Liver (tissue), 9 donors: Measurements from ENCODE around the gene SPDYE4. TPM values are rescaled to one million over a fixed set of nuclear protein-coding genes. Genes with fewer than 3 reads are reported as not detected.

ENCODE experiments used
- DNase-seq: peaks from one replicate; pipeline ENCODE4 v3.0.0-alpha.2; 2017; ENCODE audit warnings: low spot score
- H3K27ac ChIP-seq, 2 donors: one replicate each; pipeline ENCODE4 v1.7.0; 2013; ENCODE audit warnings: inconsistent platforms in 2 of 2, low read length in 2 of 2, control low read depth in 1 of 2, low read depth in 1 of 2, mild to moderate bottlenecking in 1 of 2
- H3K27me3 ChIP-seq, 4 donors: one replicate each; pipeline versions ENCODE4 v1.6.1 to v1.7.0; 2013; ENCODE audit warnings: low read length in 3 of 4, inconsistent platforms in 1 of 4, mild to moderate bottlenecking in 1 of 4, moderate library complexity in 1 of 4; ENCODE audit not compliant: control insufficient read depth in 4 of 4, insufficient read depth in 4 of 4
- H3K36me3 ChIP-seq, 4 donors: one replicate each; pipeline versions ENCODE4 v1.6.1 to v1.7.0; 2013; ENCODE audit warnings: low read length in 3 of 4, mild to moderate bottlenecking in 3 of 4, low read depth in 1 of 4, moderate library complexity in 1 of 4; ENCODE audit not compliant: control insufficient read depth in 4 of 4, insufficient read depth in 3 of 4
- H3K4me1 ChIP-seq, 4 donors: one replicate each; pipeline versions ENCODE4 v1.6.1 to v1.7.0; 2013; ENCODE audit warnings: low read length in 3 of 4, mild to moderate bottlenecking in 3 of 4, moderate library complexity in 1 of 4; ENCODE audit not compliant: control insufficient read depth in 4 of 4, insufficient read depth in 4 of 4
- H3K4me3 ChIP-seq, 3 donors: one replicate each; pipeline versions ENCODE4 v1.6.1 to v1.7.0; 2013; ENCODE audit warnings: low read length in 3 of 3, control low read depth in 1 of 3, low read depth in 1 of 3, mild to moderate bottlenecking in 1 of 3
- H3K9ac ChIP-seq, 2 donors: one replicate each; pipeline ENCODE4 v1.7.0; 2013; ENCODE audit warnings: low read length in 2 of 2, mild to moderate bottlenecking in 2 of 2, moderate library complexity in 2 of 2, control low read depth in 1 of 2, low read depth in 1 of 2
- H3K9me3 ChIP-seq, 4 donors: one replicate each; pipeline versions ENCODE4 v1.6.1 to v1.7.0; 2013; ENCODE audit warnings: low read length in 3 of 4; ENCODE audit not compliant: control insufficient read depth in 4 of 4
- ATF3 ChIP-seq: IDR thresholded peaks from 2 replicates; pipeline ENCODE4 v1.6.1; 2016; ENCODE audit warnings: antibody characterized with exemption
- CTCF ChIP-seq: fragments of 150-350 bp; IDR thresholded peaks from 2 replicates; pipeline ENCODE4 v1.5.1; 2017; ENCODE audit warnings: improper control_type of control experiment, low read depth, low read length; ENCODE audit not compliant: missing input control
- EGR1 ChIP-seq, 2 donors: IDR thresholded peaks; 2 replicates each; pipeline ENCODE4 v1.6.1; 2016 to 2018; ENCODE audit warnings: antibody characterized with exemption in 2 of 2, low read depth in 2 of 2
- FOXA1 ChIP-seq: IDR thresholded peaks from 2 replicates; pipeline ENCODE4 v1.6.1; 2016; ENCODE audit warnings: antibody characterized with exemption
- FOXA2 ChIP-seq: IDR thresholded peaks from 2 replicates; pipeline ENCODE4 v1.6.1; 2016; ENCODE audit warnings: antibody characterized with exemption
- GABPA ChIP-seq, 2 donors: IDR thresholded peaks in 1 of 2; conservative IDR thresholded peaks in 1 of 2; 2 replicates each; pipeline ENCODE4 v1.6.1; 2016; ENCODE audit warnings: antibody characterized with exemption in 2 of 2, mild to moderate bottlenecking in 1 of 2, moderate library complexity in 1 of 2
- HNF4A ChIP-seq, 2 donors: conservative IDR thresholded peaks; 2 replicates each; pipeline ENCODE4 v1.6.1; 2016; ENCODE audit warnings: antibody characterized with exemption in 2 of 2, mild to moderate bottlenecking in 2 of 2
- HNF4G ChIP-seq: IDR thresholded peaks from 2 replicates; pipeline ENCODE4 v1.6.1; 2016; ENCODE audit warnings: antibody characterized with exemption
- JUND ChIP-seq, 2 donors: IDR thresholded peaks; 2 replicates each; pipeline ENCODE4 v1.6.1; 2016; ENCODE audit warnings: antibody characterized with exemption in 2 of 2
- MAX ChIP-seq: IDR thresholded peaks from 2 replicates; pipeline ENCODE4 v1.6.1; 2016; ENCODE audit warnings: antibody characterized with exemption
- RAD21 ChIP-seq, 2 donors: IDR thresholded peaks; 2 replicates each; pipeline ENCODE4 v1.6.1; 2016; ENCODE audit warnings: antibody characterized with exemption in 2 of 2, mild to moderate bottlenecking in 2 of 2
- REST ChIP-seq: IDR thresholded peaks from 2 replicates; pipeline ENCODE4 v1.6.1; 2016; ENCODE audit warnings: antibody characterized with exemption, mild to moderate bottlenecking
- RXRA ChIP-seq, 2 donors: IDR thresholded peaks; 2 replicates each; pipeline ENCODE4 v1.6.1; 2017 to 2018; ENCODE audit warnings: antibody characterized with exemption in 2 of 2, mild to moderate bottlenecking in 1 of 2
- TAF1 ChIP-seq: conservative IDR thresholded peaks from 2 replicates; pipeline ENCODE4 v1.6.1; 2016; ENCODE audit warnings: antibody characterized with exemption, mild to moderate bottlenecking
- YY1 ChIP-seq: IDR thresholded peaks from 2 replicates; pipeline ENCODE4 v1.6.1; 2016; ENCODE audit warnings: antibody characterized with exemption, mild to moderate bottlenecking
- ZBTB33 ChIP-seq: IDR thresholded peaks from 2 replicates; pipeline ENCODE4 v1.6.1; 2016; ENCODE audit warnings: antibody characterized with exemption
- WGBS: extraction: QIAGEN DNeasy Blood & Tissue Kit; methylation state at CpG from one replicate; pipeline ENCODE4 v1.1.7; 2013; 5-methylcytosine and 5-hydroxymethylcytosine counted together
- polyA plus RNA-seq, 2 donors: library from polyadenylated mRNA; stranded (reverse) in 1 of 2; unstranded in 1 of 2; fragments of 200-250 nt in 1 of 2; fragments of >200 nt in 1 of 2; fragmentation: Nextera tagmentation in 1 of 2; extraction: Ambion mirVana in 1 of 2; gene quantifications; one replicate each; pipeline versions ENCODE4 v1.2.1 to v1.2.3, GENCODE V29; 2013 to 2015
- total RNA-seq, 2 donors: library from RNA; depleted of rRNA; stranded (reverse); fragments of >200 nt; gene quantifications; one replicate each; pipeline ENCODE4 v1.2.3, GENCODE V29; 2014
- donor health status: healthy.
- donor health status: healthy.
- donor health status: healthy.
- donor health status: healthy.
- donor health status: healthy.

SPDYE4 gene
- total and polyA plus RNA-seq, 4 donors: not detected

GRCh38 chr17:8800656-8801055, 42.3 kb upstream of the SPDYE4 start:
- Histone ChIP-seq H3K9me3 (no peaks in the 10 kb centered on the region), H3K4me3 (no peak overlapping the region), H3K4me1 (peaks cover 0 to 4% (median 2%) of the 10 kb centered on the region in 4 donors), H3K27ac (no peak overlapping the region), H3K9ac (no peak overlapping the region), H3K27me3 (peaks cover 0 to 4% (median 0%) of the 10 kb centered on the region in 4 donors), H3K36me3 (no peaks in the 10 kb centered on the region)
- WGBS: 77% methylated on average over 2 of the region's 2 CpGs
- no peak for DNase-seq
- TF ChIP-seq FOXA2 (no peak), HNF4G (no peak), HNF4A (conservative IDR thresholded peaks at IDR 0.05) (no peak), RXRA (IDR thresholded peaks at IDR 0.05) (no peak), EGR1 (IDR thresholded peaks at IDR 0.05; ENCODE audit: low read depth in 2 of 2) (no peak), MAX (no peak), ATF3 (no peak), JUND (IDR thresholded peaks at IDR 0.05) (no peak), FOXA1 (no peak), CTCF (no peak), GABPA (IDR thresholded peaks at IDR 0.05 in 1 of 2, conservative IDR thresholded peaks at IDR 0.05 in 1 of 2) (no peak), ZBTB33 (no peak), REST (no peak), RAD21 (IDR thresholded peaks at IDR 0.05) (no peak), YY1 (no peak)

GRCh38 chr17:8799570-8800212, 41.3 kb upstream of the SPDYE4 start:
- H3K9ac ChIP-seq: no peak overlapping the region
- peaks cover 0 to 4% (median 0%) of the 10 kb centered on the region in 4 donors for H3K27me3 ChIP-seq
- WGBS: 57% methylated on average over 15 of the region's 15 CpGs
- no peaks in the 10 kb centered on the region for H3K9me3 ChIP-seq
- no peak overlapping the region for H3K27ac ChIP-seq
- H3K36me3 ChIP-seq: no peaks in the 10 kb centered on the region
- peak overlapping the region in 1 of 3 donors; percentile 1 for H3K4me3 ChIP-seq
- H3K4me1 ChIP-seq: peaks cover 0 to 4% (median 2%) of the 10 kb centered on the region in 4 donors
- DNase-seq: no peak
- TF ChIP-seq FOXA1: no peak
- no peak for TF ChIP-seq EGR1 (IDR thresholded peaks at IDR 0.05; ENCODE audit: low read depth in 2 of 2)
- TF ChIP-seq CTCF: no peak
- TF ChIP-seq JUND (IDR thresholded peaks at IDR 0.05): no peak
- TF ChIP-seq REST: no peak
- no peak for TF ChIP-seq RXRA (IDR thresholded peaks at IDR 0.05)
- no peak for TF ChIP-seq ATF3
- TF ChIP-seq TAF1: no peak
